HuH-7.5 (cell line): Measurements from ENCODE around the gene CTNNA3.

Experiments used
- DNase-seq: peaks from one replicate; pipeline ENCODE4 v3.0.0; 2011; ENCODE audit warnings: low spot score

The CTNNA3 gene

DNA sequence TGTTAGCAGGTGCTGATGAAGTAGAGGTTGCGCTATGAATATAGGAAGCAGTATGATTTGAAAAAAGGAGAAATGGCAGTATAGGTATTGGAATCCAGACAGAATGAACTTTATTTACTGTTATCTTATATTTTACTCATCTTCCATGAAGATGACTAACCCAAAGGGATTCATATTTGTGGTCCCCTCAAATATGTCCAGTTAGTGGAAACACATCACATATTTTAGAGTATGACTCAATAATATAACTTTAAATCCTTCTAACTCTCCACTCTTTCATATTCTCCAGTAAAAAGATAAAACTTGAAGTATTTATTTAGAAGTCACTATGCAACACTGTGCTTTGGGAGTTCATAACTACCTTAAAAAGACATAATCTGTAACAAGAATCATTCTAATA is 1056.6 kb downstream of the CTNNA3 start:
- DNase-seq, result no peak

DNA sequence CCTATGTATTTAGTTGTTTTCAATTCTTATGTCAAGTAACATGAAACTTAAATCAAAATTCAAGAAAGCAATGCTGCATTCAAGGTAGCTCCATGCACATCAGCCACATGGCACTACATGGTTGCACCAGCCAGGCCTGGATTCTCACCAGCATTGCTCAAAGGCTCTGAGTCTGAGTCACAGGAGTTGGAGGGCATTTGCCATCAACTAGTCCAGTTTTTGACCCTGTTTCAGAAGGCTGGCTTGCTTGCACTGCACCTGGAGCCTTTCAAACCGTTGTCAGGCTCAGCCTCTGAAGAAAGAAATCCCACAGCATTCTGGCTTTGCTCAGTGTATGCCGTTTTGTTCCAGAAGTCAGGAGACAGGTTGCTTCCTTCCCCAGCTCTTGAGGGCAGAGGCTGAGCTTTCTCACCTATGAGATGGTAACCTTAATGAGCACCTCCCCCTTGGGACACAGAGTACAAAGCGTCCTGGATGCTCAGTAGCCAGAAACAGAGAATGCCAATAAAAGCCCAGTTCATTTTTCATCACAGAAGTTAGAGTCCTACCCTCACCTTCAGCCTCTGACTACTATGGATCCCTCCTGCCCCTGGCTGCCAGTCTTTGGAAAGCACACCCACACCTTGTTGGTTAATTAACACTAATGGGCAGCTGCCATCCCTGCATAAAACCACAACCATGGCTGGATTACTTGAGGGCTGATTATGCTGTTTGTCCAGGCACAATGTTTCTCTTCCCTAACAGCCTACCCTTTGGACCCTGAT is 1058.5 kb downstream of the CTNNA3 start:
- no peak for DNase-seq

GRCh38 chr10:66629996-66630395 is 1066.0 kb downstream of the CTNNA3 start:
- DNase-seq, result no peak

- DNase-seq, result peak; percentile 11
These were observed 1068.8 kb downstream of the CTNNA3 start for GRCh38 chr10:66627156-66627555.

DNA sequence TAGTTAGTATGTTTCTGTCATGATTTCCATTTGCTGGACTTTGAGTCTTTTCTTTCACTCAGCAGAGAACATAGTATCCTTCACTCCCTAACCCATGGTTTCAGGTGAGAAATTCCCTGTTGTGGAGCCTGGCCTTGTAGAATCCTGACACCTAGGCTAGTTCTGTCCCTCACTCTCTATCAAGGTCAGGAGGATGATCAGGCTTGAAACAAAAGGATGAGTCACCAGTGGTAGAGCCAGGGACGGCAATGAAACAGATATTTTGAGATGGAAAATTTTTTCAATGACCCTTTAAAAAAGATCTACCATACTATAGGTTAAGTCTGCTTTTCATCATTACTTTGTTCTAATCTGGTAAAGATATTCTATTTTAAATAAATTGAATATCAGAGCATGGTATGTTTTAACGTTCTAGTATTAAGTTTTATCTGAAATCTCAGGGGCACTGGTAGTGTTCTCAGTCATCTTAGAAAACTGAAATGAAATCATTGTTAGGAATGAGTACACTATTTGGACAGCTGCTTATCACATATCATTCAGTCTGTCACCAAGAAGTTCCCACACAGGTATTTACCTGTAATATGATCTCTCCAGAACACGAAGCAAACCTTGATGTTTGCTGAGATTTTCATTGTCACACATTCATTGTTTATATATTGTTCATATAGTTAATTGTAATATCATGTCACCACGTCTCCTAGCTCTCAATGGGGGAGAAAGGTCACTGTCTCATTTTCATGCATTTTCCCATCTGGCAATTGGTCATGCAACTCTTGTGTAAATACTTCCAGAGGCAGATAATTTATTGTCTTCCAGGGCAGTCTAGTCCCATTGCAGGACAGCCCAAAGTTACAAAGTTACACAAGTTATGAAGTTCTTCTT is 1070.0 kb downstream of the CTNNA3 start:
- no peak for DNase-seq

DNA sequence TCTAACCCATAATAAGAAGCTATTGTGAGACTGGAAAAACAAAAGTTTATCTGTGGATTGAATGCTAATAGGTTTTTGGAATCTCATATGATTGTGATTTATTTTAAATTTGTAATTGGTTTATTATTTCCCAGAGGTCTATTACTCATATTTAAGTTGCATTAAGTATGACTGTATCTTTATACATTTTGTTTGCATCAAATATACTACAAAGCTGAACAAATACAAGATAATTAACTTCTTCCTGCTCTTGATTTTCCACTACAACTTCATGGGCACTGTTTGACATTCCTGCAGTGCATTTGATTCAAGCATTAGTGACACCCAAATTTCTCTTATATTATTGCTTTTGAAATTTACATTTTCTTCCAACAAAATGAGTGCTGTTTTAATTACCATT is 1073.9 kb downstream of the CTNNA3 start:
- no peak for DNase-seq

DNA sequence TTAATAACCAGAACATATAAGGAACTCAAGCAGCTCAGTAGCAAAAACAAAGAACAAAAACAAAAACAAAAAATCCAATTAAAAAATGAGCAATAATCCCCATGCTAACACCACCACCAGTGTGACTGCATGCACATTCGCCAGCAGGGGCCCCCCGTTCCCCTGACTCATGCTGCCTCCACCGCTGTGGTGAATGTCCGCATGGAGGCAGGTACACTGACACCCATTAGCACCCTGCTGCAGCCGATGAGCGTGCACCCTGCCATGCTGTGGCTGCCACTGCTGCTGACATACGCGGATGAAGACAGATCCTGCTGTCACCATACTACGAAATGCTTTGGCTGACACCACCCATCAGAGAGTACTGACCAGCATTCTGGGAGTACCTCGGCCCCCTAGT is 1091.8 kb downstream of the CTNNA3 start:
- DNase-seq, result no peak

- no peak for DNase-seq
These were observed 1104.1 kb downstream of the CTNNA3 start for GRCh38 chr10:66591865-66592264.

DNA sequence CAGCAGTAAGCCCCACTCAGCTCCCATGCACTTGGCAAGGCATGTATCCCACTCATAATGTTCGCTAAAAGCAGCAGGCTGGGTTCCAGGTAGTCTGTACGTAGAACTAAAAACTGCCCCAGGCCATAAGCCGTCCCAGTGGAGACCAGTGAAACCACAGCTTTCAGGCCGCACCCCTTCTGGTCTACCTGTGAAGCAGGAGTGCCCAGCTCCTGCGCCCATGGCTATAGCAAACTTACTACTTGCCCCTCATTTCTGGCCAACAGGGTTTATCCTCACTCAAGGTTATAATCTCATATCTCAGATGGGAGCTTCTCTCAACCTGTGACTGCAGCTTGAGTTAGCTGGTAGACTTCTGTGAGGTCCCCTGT is 1108.3 kb downstream of the CTNNA3 start:
- no peak for DNase-seq

- no peak for DNase-seq
These were observed 1108.9 kb downstream of the CTNNA3 start for GRCh38 chr10:66586897-66587679.

DNA sequence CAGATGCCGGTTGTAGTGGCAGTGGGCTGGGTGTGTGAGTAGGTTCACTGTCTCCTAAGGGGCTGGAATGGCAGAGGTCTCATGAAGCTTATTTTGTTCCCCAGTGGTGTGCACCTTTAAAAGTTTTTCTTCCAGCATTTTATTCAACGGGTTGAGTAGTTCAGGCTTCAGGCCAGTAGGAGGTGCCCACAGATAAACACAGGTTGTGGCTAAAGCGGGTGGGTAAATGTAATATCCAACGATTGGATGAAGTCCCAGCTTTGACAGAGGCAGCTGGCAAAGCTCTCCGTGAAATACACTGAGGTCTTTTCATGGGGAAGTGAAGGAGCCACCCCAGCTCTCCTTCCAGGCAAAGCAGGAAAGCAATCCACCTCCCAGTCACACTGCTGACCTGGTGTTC is 1109.9 kb downstream of the CTNNA3 start:
- DNase-seq, result no peak

GRCh38 chr10:66575251-66575855 is 1120.6 kb downstream of the CTNNA3 start:
- DNase-seq, result no peak

DNA sequence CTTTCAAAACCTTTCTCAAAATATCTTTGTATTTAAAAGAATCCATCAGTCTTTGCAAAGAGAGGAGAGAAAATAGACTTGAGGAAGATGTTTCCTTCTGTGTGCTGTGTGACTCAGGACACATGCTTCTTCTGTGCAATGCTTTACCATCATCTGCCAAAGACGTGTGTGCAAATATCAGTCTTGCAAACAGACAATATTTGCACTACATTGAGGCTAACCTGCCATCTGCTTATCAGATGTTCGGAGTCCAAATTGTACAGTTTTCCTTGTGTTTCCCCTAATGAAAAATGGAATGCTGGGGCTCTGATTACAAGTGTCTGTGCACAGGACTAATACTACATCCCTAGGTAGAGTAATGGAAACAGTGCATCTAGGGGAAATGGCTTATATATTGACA is 1123.3 kb downstream of the CTNNA3 start:
- DNase-seq, result no peak

DNA sequence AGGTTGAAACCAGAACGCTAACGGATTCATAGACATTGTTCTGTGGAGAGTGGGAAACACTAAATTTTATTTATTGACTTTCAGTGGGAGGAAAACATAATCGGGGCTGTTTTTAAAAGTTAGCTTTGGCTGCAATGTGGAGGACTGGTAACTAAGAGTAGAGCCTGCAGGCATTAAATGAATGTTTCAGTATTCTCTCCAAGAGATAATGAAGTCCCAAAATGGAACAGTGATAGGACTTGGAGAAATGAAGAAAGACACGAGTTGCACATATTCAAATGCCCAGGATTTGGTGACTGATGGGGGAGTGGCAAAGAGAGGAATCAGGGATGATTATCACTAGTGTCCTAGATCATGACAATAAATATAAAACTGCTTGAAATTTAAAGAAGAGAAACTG is 1130.0 kb downstream of the CTNNA3 start:
- no peak for DNase-seq

GRCh38 chr10:66564287-66564686 is 1131.7 kb downstream of the CTNNA3 start:
- no peak for DNase-seq

DNA sequence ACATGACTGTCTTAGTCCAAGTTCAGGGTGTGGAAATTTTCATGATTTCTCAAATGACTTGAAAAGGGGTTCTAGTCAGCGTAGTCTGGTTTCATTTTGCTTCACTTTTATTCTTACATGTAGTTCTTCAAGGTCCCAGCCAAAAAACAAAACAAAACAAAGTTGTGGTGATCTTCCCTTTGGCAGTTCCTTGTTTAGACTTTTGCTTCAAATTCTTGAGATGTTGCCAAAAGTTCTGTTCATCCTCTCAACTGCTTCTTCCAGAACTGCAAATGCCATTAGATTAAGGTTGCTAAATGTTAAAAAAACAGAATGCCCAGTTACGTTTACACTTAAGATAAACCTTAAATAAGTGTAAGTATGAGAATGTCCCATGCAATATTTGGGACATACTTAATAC is 1140.9 kb downstream of the CTNNA3 start:
- no peak for DNase-seq

GRCh38 chr10:66552331-66552730 is 1143.7 kb downstream of the CTNNA3 start:
- no peak for DNase-seq

DNA sequence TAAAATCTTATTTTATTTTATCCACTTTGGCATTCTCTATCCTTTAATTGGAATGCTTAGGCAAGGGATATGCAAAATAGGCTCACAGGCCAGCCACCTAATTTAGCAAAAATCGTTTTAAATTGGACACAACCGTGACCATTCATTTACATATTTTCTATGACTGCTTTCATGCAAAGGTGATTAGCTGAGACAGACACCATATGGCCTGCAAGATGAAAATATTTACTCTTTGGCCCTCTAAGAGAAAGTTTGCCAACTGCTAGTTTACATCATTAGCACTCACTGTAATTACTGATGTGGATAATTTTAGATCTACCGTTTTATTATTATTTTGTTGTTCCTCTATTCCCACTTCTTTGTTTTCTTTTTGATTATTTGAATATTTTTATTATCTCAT is 1145.6 kb downstream of the CTNNA3 start:
- no peak for DNase-seq

GRCh38 chr10:66538908-66539307 is 1157.1 kb downstream of the CTNNA3 start:
- no peak for DNase-seq

- no peak for DNase-seq
These were observed 1157.6 kb downstream of the CTNNA3 start for GRCh38 chr10:66538371-66538770.

GRCh38 chr10:66537186-66537585 is 1158.8 kb downstream of the CTNNA3 start:
- no peak for DNase-seq

GRCh38 chr10:66535439-66535838 is 1160.6 kb downstream of the CTNNA3 start:
- DNase-seq, result no peak
